Fibroblast of skin of scalp (primary cell): ENCODE results near the gene TANC1.

Source experiments
- DNase-seq: peaks from one replicate; pipeline ENCODE4 v3.0.0-alpha.2; 2013

Gene TANC1

GRCh38 chr2:159165048-159165447 is 196.6 kb downstream of the TANC1 start:
- no peak for DNase-seq

GRCh38 chr2:159168707-159169106 is 200.3 kb downstream of the TANC1 start:
- no peak for DNase-seq

GRCh38 chr2:159169187-159169586 is 200.7 kb downstream of the TANC1 start:
- DNase-seq = no peak

GRCh38 chr2:159172403-159172802 is 204.0 kb downstream of the TANC1 start:
- no peak for DNase-seq

- DNase-seq = no peak
Measured at GRCh38 chr2:159174759-159175158, 206.3 kb downstream of the TANC1 start.

GRCh38 chr2:159175182-159175581 is 206.7 kb downstream of the TANC1 start:
- no peak for DNase-seq

- no peak for DNase-seq
Measured at GRCh38 chr2:159175927-159176326, 207.5 kb downstream of the TANC1 start.

GRCh38 chr2:159176555-159176954 is 208.1 kb downstream of the TANC1 start:
- no peak for DNase-seq

- no peak for DNase-seq
Measured at GRCh38 chr2:159177357-159177756, 208.9 kb downstream of the TANC1 start.

- no peak for DNase-seq
Measured at GRCh38 chr2:159177957-159178356, 209.5 kb downstream of the TANC1 start.

GRCh38 chr2:159179096-159179495 is 210.7 kb downstream of the TANC1 start:
- no peak for DNase-seq

- DNase-seq = no peak
Measured at GRCh38 chr2:159179696-159180095, 211.3 kb downstream of the TANC1 start.

- no peak for DNase-seq
Measured at GRCh38 chr2:159183346-159183745, 214.9 kb downstream of the TANC1 start.

GRCh38 chr2:159185401-159186130 is 217.1 kb downstream of the TANC1 start:
- peak; percentile 57 for DNase-seq

GRCh38 chr2:159186462-159186861 is 218.0 kb downstream of the TANC1 start:
- no peak for DNase-seq

GRCh38 chr2:159187106-159187505 is 218.7 kb downstream of the TANC1 start:
- no peak for DNase-seq

GRCh38 chr2:159188449-159188848 is 220.0 kb downstream of the TANC1 start:
- DNase-seq = no peak

GRCh38 chr2:159192371-159192918 is 224.0 kb downstream of the TANC1 start:
- DNase-seq = no peak

- DNase-seq = no peak
Measured at GRCh38 chr2:159193791-159194190, 225.4 kb downstream of the TANC1 start.

GRCh38 chr2:159194241-159194640 is 225.8 kb downstream of the TANC1 start:
- DNase-seq = no peak

GRCh38 chr2:159195697-159196096 is 227.3 kb downstream of the TANC1 start:
- no peak for DNase-seq

GRCh38 chr2:159196393-159196925 is 228.0 kb downstream of the TANC1 start:
- DNase-seq = no peak

GRCh38 chr2:159199236-159199635 is 230.8 kb downstream of the TANC1 start:
- DNase-seq = no peak

- peak; percentile 46 for DNase-seq
Measured at GRCh38 chr2:159199761-159200465, 231.5 kb downstream of the TANC1 start.
